Activated CD4-positive, alpha-beta T cell treated with anti-CD3 and anti-CD28 coated beads for 48 hours (primary cell): ENCODE results near the gene DIP2B.
A peak's percentile ranks its signal among the peaks of the same experiment; 100 is the strongest.

Experiments used
- DNase-seq: peaks from one replicate; pipeline ENCODE4 v3.0.0-alpha.2; 2020

Gene DIP2B

DNA sequence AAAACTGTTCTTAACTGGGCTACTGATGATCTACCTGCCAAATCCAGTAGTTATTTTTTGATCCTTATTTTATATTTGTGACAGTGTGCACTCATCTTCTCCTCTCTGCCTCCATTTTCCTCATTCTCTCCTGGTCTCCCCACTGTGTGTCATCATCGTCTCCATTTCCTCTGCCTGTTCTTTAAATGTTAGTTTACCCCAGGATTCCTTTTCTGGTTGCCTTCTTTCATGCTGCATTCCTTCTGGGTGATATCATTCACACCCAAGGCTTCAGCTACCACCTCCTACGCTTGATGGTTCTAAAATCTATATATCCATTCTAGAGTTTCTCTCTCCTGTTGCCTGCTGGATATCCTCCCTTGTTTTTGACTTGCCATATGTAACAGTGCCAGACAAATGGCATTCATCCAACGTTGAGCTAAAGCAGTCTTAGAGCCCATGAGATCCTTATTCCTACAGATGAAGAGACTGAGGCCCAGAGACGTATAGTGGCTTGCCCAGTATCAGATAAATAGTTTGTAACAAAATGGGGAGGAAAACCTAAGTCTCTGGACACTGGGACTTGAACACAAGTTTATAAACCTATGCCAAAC lies 109.5 kb downstream of the DIP2B start:
- no peak for DNase-seq

- DNase-seq: no peak
These were observed 110.5 kb downstream of the DIP2B start for GRCh38 chr12:50615145-50615906.

GRCh38 chr12:50615907-50616296 lies 111.1 kb downstream of the DIP2B start:
- no peak for DNase-seq

DNA sequence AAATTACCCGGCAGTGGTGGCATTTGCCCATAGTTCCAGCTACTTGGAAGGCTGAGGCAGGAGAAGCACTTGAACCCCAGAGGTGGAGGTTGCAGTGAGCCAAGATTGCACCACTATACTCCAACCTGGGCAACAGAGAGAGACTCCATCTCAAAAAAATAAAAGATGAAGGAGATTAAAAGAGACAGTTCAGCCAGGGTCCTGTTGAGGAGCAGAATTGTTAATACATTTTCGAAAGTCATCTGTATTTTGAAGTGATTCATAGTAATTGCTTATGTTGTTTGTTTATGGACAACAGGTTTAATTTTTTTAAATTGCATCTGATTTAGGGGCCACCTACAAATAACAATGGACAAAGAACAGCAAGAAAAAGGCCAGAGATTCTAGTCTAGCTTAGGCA lies 112.9 kb downstream of the DIP2B start:
- no peak for DNase-seq

DNA sequence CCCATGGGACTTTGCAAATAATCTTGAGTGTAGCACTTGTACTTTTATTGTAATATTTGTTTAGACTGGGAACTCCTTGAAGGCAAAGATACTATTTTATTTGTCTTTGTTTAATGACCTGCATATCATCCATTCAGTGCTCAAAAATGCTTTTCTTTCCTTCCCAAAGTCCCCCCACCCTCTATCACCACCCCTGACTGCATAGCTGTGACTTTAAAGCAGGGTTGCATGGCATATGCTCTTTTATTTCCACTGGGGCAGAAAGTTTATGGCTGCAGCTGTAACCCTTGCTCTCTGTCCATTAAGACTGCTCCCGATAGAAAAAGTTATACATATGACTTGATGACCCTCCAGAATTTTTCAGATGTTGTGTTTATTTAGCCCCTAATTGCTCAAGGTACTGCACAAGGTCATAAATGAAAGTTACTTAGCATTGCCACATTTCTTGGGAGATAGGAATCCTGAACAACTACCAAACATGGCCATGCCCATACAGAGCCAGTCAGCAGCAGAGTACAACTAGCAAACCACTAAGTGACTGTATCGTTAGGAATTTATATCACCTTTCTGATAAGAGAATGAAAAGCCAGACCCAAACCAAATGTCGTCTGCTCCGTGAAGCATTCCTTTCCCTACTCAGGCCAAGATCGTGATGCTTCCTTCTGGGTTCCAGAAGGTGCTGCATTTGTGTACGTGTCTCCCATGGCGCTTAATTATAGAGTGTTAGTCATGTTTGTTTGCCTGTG lies 114.3 kb downstream of the DIP2B start:
- DNase-seq: no peak

- DNase-seq: no peak
These were observed 114.8 kb downstream of the DIP2B start for GRCh38 chr12:50619610-50619958.

GRCh38 chr12:50620109-50620977 lies 115.6 kb downstream of the DIP2B start:
- DNase-seq: peak; percentile 54

- DNase-seq: no peak
These were observed 116.2 kb downstream of the DIP2B start for GRCh38 chr12:50620978-50621360.

GRCh38 chr12:50621399-50622300 lies 116.9 kb downstream of the DIP2B start:
- DNase-seq: peak; percentile 20

- DNase-seq: no peak
These were observed 120.5 kb downstream of the DIP2B start for GRCh38 chr12:50625029-50625925.

DNA sequence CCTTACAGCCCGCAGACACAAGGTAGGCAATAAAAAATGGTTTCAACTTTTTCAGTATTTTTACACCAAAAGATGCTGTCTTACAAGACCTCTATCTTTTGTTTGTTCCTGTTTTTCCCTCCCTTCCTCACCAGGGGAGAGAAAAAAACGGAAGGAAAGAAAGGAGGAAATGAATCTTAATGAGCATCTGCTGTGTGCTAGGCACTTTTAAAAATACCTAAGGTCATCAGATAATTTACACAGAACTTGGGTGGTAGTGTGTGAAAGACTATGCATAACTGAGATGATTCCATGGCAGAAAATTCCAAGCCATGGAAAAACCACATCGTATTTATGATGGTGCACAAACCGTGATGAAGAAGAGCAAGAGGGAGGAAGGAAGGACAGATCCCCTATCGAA lies 121.2 kb downstream of the DIP2B start:
- no peak for DNase-seq

- no peak for DNase-seq
These were observed 122.7 kb downstream of the DIP2B start for GRCh38 chr12:50627491-50627890.

DNA sequence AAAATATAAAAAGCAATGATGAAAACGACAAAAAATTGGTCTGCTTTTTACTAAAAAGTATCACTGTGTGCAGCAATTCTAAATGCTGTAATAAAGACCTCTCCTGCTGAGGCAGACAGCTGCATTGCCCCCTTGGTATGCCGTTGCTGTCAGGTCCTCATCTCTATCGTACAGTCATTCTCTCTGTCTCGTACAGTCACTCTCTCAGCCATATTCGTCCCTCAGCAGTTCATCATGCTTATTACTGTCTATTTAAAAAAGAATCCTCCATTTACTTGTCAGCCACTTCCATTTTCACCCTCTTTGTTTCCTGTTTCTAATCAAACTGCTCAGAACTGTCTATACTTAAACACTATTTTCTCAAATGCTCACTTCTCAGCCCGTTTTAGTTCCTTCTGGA lies 123.6 kb downstream of the DIP2B start:
- DNase-seq: no peak

- no peak for DNase-seq
These were observed 129.2 kb downstream of the DIP2B start for GRCh38 chr12:50633955-50634354.

DNA sequence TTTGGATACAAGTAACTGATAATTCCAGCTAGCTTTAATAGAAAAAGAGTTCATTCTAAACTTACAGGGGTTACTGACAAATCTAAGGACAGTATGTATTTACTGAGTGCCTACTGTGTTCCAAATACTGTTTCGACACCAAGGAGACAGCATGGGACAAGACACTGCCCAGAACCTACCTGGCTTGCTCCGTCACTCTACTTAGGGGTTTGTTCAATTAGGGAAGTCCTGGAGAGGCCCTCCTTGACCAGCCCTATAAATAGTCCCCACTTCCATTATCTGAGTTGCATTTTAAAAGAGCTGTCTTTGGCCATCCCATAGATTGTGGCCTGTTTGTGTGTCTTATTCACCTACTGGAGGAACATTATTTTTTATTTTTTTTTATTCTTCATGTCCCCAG lies 129.6 kb downstream of the DIP2B start:
- no peak for DNase-seq

DNA sequence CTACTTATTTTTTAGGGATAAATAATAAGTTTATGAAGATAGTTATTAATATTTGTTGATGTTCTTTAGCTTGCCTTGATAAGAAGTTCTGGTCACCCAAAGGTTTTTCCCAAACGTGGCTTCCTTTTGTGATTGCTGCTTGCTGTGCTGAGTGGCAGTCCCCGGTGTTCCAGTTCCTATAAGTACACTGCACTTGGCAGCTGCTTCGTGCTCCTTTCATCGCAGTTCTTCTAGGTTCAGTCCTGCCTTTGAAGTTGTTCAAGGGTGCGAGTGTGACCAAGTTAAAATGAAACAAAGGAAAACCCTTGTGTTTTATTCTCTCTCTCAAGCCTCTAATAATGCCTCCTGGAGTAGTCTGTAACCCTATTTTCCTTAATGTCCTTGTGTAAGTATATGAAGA lies 130.6 kb downstream of the DIP2B start:
- DNase-seq: no peak

DNA sequence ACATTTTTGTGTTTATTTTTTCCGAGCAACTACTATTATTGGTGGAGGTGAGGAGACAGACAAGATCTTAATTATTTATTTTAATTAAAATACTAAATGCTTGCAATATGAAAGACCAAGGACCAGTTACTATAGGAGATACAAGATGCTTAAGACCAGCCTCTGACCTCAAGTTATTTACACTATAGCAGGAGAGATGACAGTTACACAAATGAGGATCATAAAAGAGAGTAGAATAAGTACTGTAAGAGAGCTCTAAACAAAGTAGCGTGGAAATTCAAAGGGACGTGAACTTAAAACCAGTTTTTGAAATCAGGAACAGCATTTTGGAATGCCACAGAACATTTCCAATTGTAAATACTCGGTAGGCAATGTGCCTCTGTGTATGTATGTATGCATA lies 131.1 kb downstream of the DIP2B start:
- no peak for DNase-seq

DNA sequence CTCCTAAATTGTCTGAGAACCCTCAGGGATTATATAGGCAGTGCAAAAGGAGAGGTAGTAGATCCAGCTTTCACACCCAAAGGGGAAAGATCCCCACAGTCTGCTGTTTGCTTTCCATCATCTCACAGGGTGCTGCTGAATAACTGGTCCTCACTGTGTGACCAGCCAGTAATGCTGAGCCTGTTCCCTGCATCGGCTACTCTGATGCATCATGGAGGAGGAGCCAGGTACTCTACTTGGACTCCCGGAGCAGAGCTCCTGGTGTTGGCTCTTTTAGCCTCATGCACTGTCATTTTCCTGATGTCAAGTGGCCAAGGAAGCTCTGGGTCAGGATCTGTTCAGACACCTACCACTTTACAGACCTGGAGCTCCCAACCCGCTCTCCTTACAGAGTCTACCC lies 131.7 kb downstream of the DIP2B start:
- DNase-seq: no peak

GRCh38 chr12:50637870-50638481 lies 133.2 kb downstream of the DIP2B start:
- no peak for DNase-seq

GRCh38 chr12:50638482-50638880 lies 133.7 kb downstream of the DIP2B start:
- no peak for DNase-seq

DNA sequence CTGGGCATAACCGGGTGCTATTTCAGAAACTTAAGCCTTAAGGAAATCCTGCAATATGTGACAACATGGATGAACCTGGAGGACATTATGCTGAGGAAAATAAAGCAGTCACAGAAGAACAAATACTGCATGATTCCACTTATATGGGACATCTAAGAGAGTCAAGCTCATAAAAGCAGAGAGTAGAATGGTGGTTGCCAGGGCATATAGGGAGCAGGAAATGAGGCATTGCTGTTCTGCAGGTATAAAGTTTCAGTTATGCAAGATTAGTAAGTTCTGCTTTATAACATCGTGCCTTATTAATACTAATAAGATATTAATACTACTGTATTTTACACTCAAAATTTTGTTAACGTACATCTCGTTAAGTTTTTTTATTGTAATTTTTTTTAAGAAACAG lies 134.9 kb downstream of the DIP2B start:
- no peak for DNase-seq
